ENCODE measurements around the gene SLC41A2.

GRCh38 chr12:104944252-104944651, 13.8 kb downstream of the SLC41A2 start:
- TF ChIP-seq CTCF (conservative IDR thresholded peaks at IDR 0.05; ENCODE audit: low read length) = no peak
- TF ChIP-seq EZH2phosphoT487 (IDR thresholded peaks at IDR 0.05; ENCODE audit: borderline replicate concordance, low read depth, low read length) = no peak
